H1 (cell line): ENCODE data around the gene CMTR2. TPM values are rescaled to one million over a fixed set of nuclear protein-coding genes. Genes with fewer than 3 reads are reported as not detected.

ENCODE experiments used
- CTCF ChIA-PET: fragments of 300-600 bp; sonication (Branson Sonifier 250); formaldehyde crosslinking; loops from one replicate; lab custom pipeline; 2021; ENCODE audit not compliant: partially characterized antibody; lab: Charles Lee
- POLR2A ChIA-PET: fragments of 300-600 bp; sonication (Branson Sonifier 250); formaldehyde crosslinking; loops from one replicate; lab custom pipeline; 2021; ENCODE audit warnings: inconsistent platforms; ENCODE audit not compliant: partially characterized antibody; lab: Charles Lee
- DNase-seq, 2 experiments: peaks; one replicate each; pipeline versions ENCODE4 v3.0.0 to v3.0.0-alpha.2; 2010 to 2022; ENCODE audit warnings: low spot score in 2 of 2, low read depth in 1 of 2, mixed read lengths in 1 of 2
- FAIRE-seq: peaks from 2 replicates; lab custom pipeline; 2011; peaks lifted over from hg19 to GRCh38; lab: Jason Lieb, UNC
- H2AFZ ChIP-seq: 2 replicates; pipeline ENCODE4 v1.8.1; 2012; ENCODE audit warnings: low read length, inconsistent platforms
- H2AK5ac ChIP-seq: 2 replicates; pipeline ENCODE4 v1.6.1; 2013; ENCODE audit warnings: low read depth, low read length
- H2BK120ac ChIP-seq: replicated peaks from 2 replicates; pipeline ENCODE3; 2013; ENCODE audit warnings: low read depth, low read length, inconsistent platforms
- H2BK12ac ChIP-seq: 2 replicates; pipeline ENCODE4 v1.6.1; 2013; ENCODE audit warnings: low read depth, low read length
- H2BK15ac ChIP-seq: 2 replicates; pipeline ENCODE4 v1.6.1; 2013; ENCODE audit warnings: low read length
- H2BK20ac ChIP-seq: 2 replicates; pipeline ENCODE4 v1.6.1; 2013; ENCODE audit warnings: low read length
- H2BK5ac ChIP-seq: 2 replicates; pipeline ENCODE4 v1.6.1; 2013; ENCODE audit warnings: low read depth, low read length
- H3K14ac ChIP-seq: 2 replicates; pipeline ENCODE4 v1.6.1; 2013; ENCODE audit warnings: inconsistent platforms; ENCODE audit not compliant: insufficient read length
- H3K18ac ChIP-seq: 2 replicates; pipeline ENCODE4 v1.6.1; 2013; ENCODE audit warnings: low read length; ENCODE audit errors: extremely low read depth
- H3K23ac ChIP-seq: 2 replicates; pipeline ENCODE4 v1.6.1; 2013; ENCODE audit warnings: inconsistent platforms; ENCODE audit not compliant: insufficient read length
- H3K23me2 ChIP-seq: 2 replicates; pipeline ENCODE4 v1.6.1; 2013; ENCODE audit warnings: low read depth, low read length
- H3K27ac ChIP-seq: 2 replicates; pipeline ENCODE4 v1.6.1; 2011; ENCODE audit warnings: low read depth, low read length, inconsistent platforms
- H3K27me3 ChIP-seq, 4 experiments: replicated peaks in 1 of 4; 1 replicate in 1 of 4; 2 replicates in 3 of 4; pipeline versions ENCODE4 v1.6.1 to v1.8.1; 2011 to 2013; ENCODE audit warnings: low read length in 3 of 4, mild to moderate bottlenecking in 3 of 4, inconsistent platforms in 2 of 4, mixed read lengths in 2 of 4, moderate library complexity in 1 of 4; ENCODE audit not compliant: control insufficient read depth in 3 of 4, insufficient read depth in 3 of 4; ENCODE audit errors: extremely low read depth in 1 of 4
- H3K36me3 ChIP-seq, 4 experiments: 2 replicates each; pipeline versions ENCODE4 v1.6.1 to v1.8.1; 2011 to 2013; ENCODE audit warnings: mild to moderate bottlenecking in 4 of 4, low read length in 3 of 4, moderate library complexity in 2 of 4, control low read depth in 1 of 4, inconsistent platforms in 1 of 4; ENCODE audit not compliant: insufficient read depth in 4 of 4, control insufficient read depth in 2 of 4
- H3K4ac ChIP-seq: replicated peaks from 2 replicates; pipeline ENCODE3; 2013; ENCODE audit warnings: low read length, low read depth, mixed read lengths, inconsistent platforms; ENCODE audit not compliant: insufficient read length
- H3K4me1 ChIP-seq, 4 experiments: replicated peaks in 1 of 4; 1 replicate in 1 of 4; 2 replicates in 3 of 4; pipeline versions ENCODE4 v1.6.1 to v1.8.1; 2011 to 2013; ENCODE audit warnings: low read length in 3 of 4, inconsistent platforms in 2 of 4, mixed read lengths in 1 of 4; ENCODE audit not compliant: insufficient read depth in 4 of 4, control insufficient read depth in 3 of 4
- H3K4me2 ChIP-seq, 2 experiments: 2 replicates each; pipeline versions ENCODE4 v1.6.1 to v1.8.1; 2011 to 2013; ENCODE audit warnings: low read depth in 2 of 2, low read length in 2 of 2, control low read depth in 1 of 2, inconsistent platforms in 1 of 2, mild to moderate bottlenecking in 1 of 2; ENCODE audit not compliant: insufficient read depth in 1 of 2
- H3K4me3 ChIP-seq, 4 experiments: fragments of 200-600, 300-600 bp in 1 of 4; sonication (generic), shearing (Covaris generic), sonication (Bioruptor Twin) in 1 of 4; 2 replicates each; pipeline versions ENCODE4 v1.5.1 to v1.8.1; 2011 to 2016; ENCODE audit warnings: low read length in 4 of 4, low read depth in 3 of 4, control low read depth in 2 of 4, inconsistent platforms in 2 of 4, mild to moderate bottlenecking in 2 of 4, mixed read lengths in 1 of 4, moderate library complexity in 1 of 4; ENCODE audit not compliant: insufficient read depth in 2 of 4; ENCODE audit errors: extremely low read depth in 1 of 4
- H3K56ac ChIP-seq: replicated peaks from 2 replicates; pipeline ENCODE3; 2013; ENCODE audit warnings: low read depth, mild to moderate bottlenecking, mixed read lengths, low read length, inconsistent platforms; ENCODE audit not compliant: insufficient read length
- H3K79me1 ChIP-seq: 2 replicates; pipeline ENCODE4 v1.6.1; 2013; ENCODE audit warnings: low read depth, low read length, control low read depth
- H3K79me2 ChIP-seq, 2 experiments: 2 replicates each; pipeline versions ENCODE4 v1.6.1 to v1.8.1; 2012 to 2013; ENCODE audit warnings: low read length in 2 of 2, mild to moderate bottlenecking in 2 of 2, inconsistent platforms in 1 of 2; ENCODE audit not compliant: insufficient read depth in 2 of 2, control insufficient read depth in 1 of 2
- H3K9ac ChIP-seq, 4 experiments: replicated peaks in 1 of 4; 1 replicate in 1 of 4; 2 replicates in 3 of 4; pipeline versions ENCODE4 v1.6.1 to v1.8.1; 2011 to 2013; ENCODE audit warnings: low read depth in 3 of 4, low read length in 3 of 4, control low read depth in 2 of 4, mild to moderate bottlenecking in 2 of 4, moderate library complexity in 2 of 4, inconsistent platforms in 1 of 4; ENCODE audit errors: extremely low read depth in 1 of 4
- H3K9me3 ChIP-seq, 2 experiments: 2 replicates each; pipeline versions ENCODE4 v1.6.1 to v1.8.1; 2012 to 2013; ENCODE audit warnings: mild to moderate bottlenecking in 2 of 2, moderate library complexity in 2 of 2, control low read depth in 1 of 2, inconsistent platforms in 1 of 2, low read depth in 1 of 2, low read length in 1 of 2, mixed read lengths in 1 of 2; ENCODE audit not compliant: insufficient read depth in 2 of 2
- H4K20me1 ChIP-seq, 2 experiments: replicated peaks in 1 of 2; 2 replicates each; pipeline versions ENCODE3 to v1.8.1; 2011 to 2013; ENCODE audit warnings: inconsistent platforms in 2 of 2, low read length in 2 of 2, mild to moderate bottlenecking in 1 of 2; ENCODE audit not compliant: insufficient read depth in 2 of 2, control insufficient read depth in 1 of 2
- H4K5ac ChIP-seq: 2 replicates; pipeline ENCODE4 v1.6.1; 2013; ENCODE audit warnings: low read length, low read depth, mixed read lengths, inconsistent platforms; ENCODE audit not compliant: insufficient read length
- H4K8ac ChIP-seq: 2 replicates; pipeline ENCODE4 v1.8.0; 2013; ENCODE audit warnings: mild to moderate bottlenecking, moderate library complexity, low read length, inconsistent platforms; ENCODE audit not compliant: insufficient read depth; ENCODE audit errors: extremely low read depth
- H4K91ac ChIP-seq: replicated peaks from 2 replicates; pipeline ENCODE3; 2013; ENCODE audit warnings: low read length, mixed read lengths, inconsistent platforms; ENCODE audit not compliant: insufficient read length
- EP300 ChIP-seq, 2 experiments: IDR thresholded peaks; 1 replicate in 1 of 2; 2 replicates in 1 of 2; pipeline ENCODE4 v1.6.1; 2011 to 2012; ENCODE audit warnings: low read depth in 2 of 2, low read length in 2 of 2, mild to moderate bottlenecking in 2 of 2, borderline replicate concordance in 1 of 2, inconsistent platforms in 1 of 2, moderate library complexity in 1 of 2
- JUN ChIP-seq: IDR thresholded peaks from 2 replicates; pipeline ENCODE4 v1.6.1; 2011; ENCODE audit warnings: low read depth, mild to moderate bottlenecking, improper control_type of control experiment, low read length
- PHF8 ChIP-seq: fragments of 200-600 bp; sonication (generic); conservative IDR thresholded peaks from 2 replicates; pipeline ENCODE4 v1.7.1; 2012; ENCODE audit warnings: low read depth, mild to moderate bottlenecking, inconsistent platforms, low read length, moderate library complexity
- RNF2 ChIP-seq: fragments of 200-900, 300-1000 bp; sonication (generic); IDR thresholded peaks from 2 replicates; pipeline ENCODE4 v1.7.1; 2016; ENCODE audit warnings: borderline replicate concordance, low read depth, mild to moderate bottlenecking, antibody characterized with exemption, low read length; ENCODE audit not compliant: poor library complexity, severe bottlenecking; ENCODE audit errors: missing control alignments
- TAF1 ChIP-seq: IDR thresholded peaks from 2 replicates; pipeline ENCODE4 v1.6.1; 2011; ENCODE audit warnings: mild to moderate bottlenecking, low read depth, low read length
- WGBS, 2 experiments: shearing (Covaris generic) in 1 of 2; methylation state at CpG; one replicate each; pipeline versions ENCODE4 v1.1.6 to v1.1.7; 2013 to 2015; ENCODE audit warnings: low lambda C conversion rate in 2 of 2, mixed read lengths in 2 of 2, inconsistent platforms in 1 of 2, low coverage in 1 of 2, missing lambda C conversion rate in 1 of 2; ENCODE audit not compliant: insufficient replicate concordance in 2 of 2, insufficient coverage in 1 of 2, insufficient read length in 1 of 2; ENCODE audit errors: extremely low coverage in 1 of 2, missing lambda C conversion rate in 1 of 2; 5-methylcytosine and 5-hydroxymethylcytosine counted together
- polyA plus RNA-seq, 7 experiments: library from polyadenylated mRNA; depleted of rRNA in 3 of 7; stranded (reverse) in 5 of 7; unstranded in 2 of 7; fragments of >200 nt in 5 of 7; fragments of 200-250 nt in 2 of 7; gene quantifications; 1 replicate in 5 of 7; 2 replicates in 1 of 7; 4 replicates in 1 of 7; pipeline versions ENCODE4 v1.2.1 to v1.2.3, GENCODE V29; 2011 to 2013; ENCODE audit warnings: missing spikeins in 2 of 7, mixed read lengths in 2 of 7
- total RNA-seq: library from RNA; stranded (reverse); fragmentation: NEBNext Ultra II Directional; extraction: Animal tissue kit (Norgen Biotek cat#: 25700); gene quantifications from 2 replicates; pipeline ENCODE4 v1.2.1, GENCODE V29; 2021

Gene CMTR2
- total and polyA plus RNA-seq, 2 of the 8 experiments (the other 6 are each of a cell fraction or from before 2014, with no cell fraction given) = 8.5 to 12.8 TPM

DNA sequence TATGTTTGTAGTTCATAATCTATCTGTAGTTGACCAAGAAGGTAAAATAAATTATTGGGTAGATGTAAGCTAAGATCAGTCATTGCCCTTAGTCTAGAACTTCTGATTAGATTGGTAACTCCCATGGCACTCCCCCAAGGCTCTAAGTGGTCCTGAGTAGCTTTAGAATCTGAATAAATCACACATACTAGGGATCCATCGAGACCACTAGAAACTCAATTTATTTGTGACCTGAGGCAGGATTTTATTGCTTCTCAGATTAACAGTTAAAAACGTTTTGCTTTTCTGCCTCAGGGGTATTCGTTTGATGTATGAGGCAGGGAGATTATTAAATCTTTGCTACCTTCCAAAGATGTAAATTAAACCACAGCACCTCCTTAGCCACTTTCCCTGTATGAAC, 24.9 kb downstream of the CMTR2 start:
- no peak for DNase-seq
- ChIA-PET POLR2A (no interaction called here), CTCF (interaction anchor here (0.7 to 1.3 kb wide), 2 partner anchors 15 to 116 kb away, joined by 3 to 4 read pairs; no protein-coding TSS in a partner anchor)
- Histone ChIP-seq H3K4ac (no peak overlapping the region), H3K36me3 (no peaks in the 10 kb centered on the region), H3K56ac (no peak overlapping the region), H2BK12ac (no peak overlapping the region), H3K4me2 (no peak overlapping the region), H4K20me1 (no peaks in the 10 kb centered on the region), H3K4me1 (no peaks in the 10 kb centered on the region), H4K5ac (no peak overlapping the region), H4K8ac (no peak overlapping the region), H3K27me3 (no peaks in the 10 kb centered on the region; a peak in 1 of 7 replicates), H3K23me2 (no peaks in the 10 kb centered on the region), H2BK5ac (no peak overlapping the region), H2BK120ac (no peak overlapping the region), H2BK20ac (no peak overlapping the region), H3K18ac (no peak overlapping the region), H2BK15ac (no peak overlapping the region), H4K91ac (no peak overlapping the region), H2AFZ (no peak overlapping the region), H3K9me3 (0 out of 4 replicates have a peak, but pooled peaks cover 0 to 2% of the 10 kb centered on the region in 2 experiments), H3K23ac (no peak overlapping the region), H3K9ac (no peak overlapping the region), H3K79me1 (no peaks in the 10 kb centered on the region), H2AK5ac (no peak overlapping the region), H3K27ac (no peak overlapping the region), H3K4me3 (no peak overlapping the region), H3K79me2 (no peaks in the 10 kb centered on the region), H3K14ac (no peak overlapping the region)
- TF ChIP-seq RNF2 (no peak), TAF1 (no peak), EP300 (IDR thresholded peaks at IDR 0.05; ENCODE audit: borderline replicate concordance in 1 of 2, low read depth in 2 of 2, low read length in 2 of 2) (no peak), PHF8 (no peak), JUN (no peak)
- FAIRE-seq = no peak
- 91% methylated on average over 3 of the region's 3 CpGs; no CpG with 5 or more reads in 1 of the 2 experiments for WGBS, 2 experiments
